Stimulated activated CD8-positive, alpha-beta memory T cell treated with anti-CD3 and anti-CD28 coated beads, Interleukin-15, amount 100 ng/mL, for 48 hours (primary cell): Measurements from ENCODE around the gene SPDYE16.
"Not testable (repeated sequence)": the region's sequence is repeated elsewhere in the genome, so short reads cannot be mapped to it uniquely, and the experiment has no call there.

Experiments used
- DNase-seq, 2 donors: peaks; one replicate each; pipeline ENCODE4 v3.0.0-alpha.2; 2020; ENCODE audit warnings: low read depth in 2 of 2

SPDYE16 gene

GRCh38 chr7:76549855-76550248 is 6.8 kb upstream of the SPDYE16 start:
- peak in 1 of 2 donors; percentile 1 for DNase-seq

DNA sequence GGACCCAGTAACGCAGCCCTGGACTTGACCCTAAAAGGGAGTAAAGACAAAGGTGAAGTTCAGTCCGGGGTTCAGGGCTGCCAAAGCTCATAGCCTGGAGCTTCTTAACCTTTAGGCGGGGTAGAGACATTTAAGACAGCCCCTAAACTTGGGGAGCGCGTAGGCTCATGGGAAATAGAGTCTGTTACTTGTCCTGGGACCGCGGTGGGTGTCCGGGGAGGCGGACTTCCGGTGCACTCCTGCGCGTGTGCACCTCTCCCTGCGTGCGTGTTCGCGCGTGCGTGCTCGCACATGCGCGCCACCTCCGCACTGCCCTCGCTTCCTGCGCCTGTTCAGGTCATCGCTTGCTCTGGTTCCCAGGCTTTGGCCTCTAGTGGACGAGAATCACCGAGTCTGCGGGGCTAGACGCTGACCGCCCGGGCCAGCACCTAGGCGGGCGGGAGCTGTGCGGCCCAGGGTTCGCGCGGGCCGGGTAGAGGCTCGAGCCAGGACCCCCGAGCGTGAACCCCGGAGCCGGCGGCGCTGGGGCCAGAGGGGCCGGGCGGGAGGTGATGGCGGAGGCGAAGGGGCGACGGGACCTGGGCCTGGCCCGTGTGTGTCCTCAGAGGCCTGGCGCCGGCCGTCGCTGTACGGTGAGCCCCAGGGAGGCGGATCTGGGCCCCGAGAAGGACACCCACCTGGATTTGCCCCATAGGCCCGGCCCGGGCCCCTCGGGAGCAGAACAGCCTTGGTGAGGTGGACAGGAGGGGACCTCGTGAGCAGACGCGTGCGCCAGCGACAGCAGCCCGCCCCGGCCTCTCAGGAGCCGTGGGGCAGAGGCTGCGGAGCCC is 6.1 kb upstream of the SPDYE16 start:
- peak; percentile 81 to 88 for DNase-seq

DNA sequence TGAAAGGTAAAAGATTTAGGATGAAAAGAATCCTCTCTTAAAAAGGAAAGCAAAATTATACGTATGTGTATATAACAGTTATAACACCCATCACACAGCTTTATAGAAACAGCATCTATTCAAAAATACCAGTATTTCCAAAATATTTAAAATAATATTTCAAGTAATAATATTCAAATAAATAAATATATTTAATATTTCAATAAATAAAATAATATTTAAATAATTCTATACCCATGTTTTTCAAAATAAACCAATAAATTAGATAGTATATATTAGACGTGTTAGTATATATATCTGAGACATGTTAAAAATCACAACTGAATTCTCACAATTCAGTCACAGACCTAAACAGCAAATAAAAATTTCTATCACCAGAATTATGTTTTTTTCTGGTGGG is 11.5 kb downstream of the SPDYE16 start:
- not testable (repeated sequence) for DNase-seq

- not testable (repeated sequence) for DNase-seq
Measured at GRCh38 chr7:76526183-76526582, 16.9 kb downstream of the SPDYE16 start.

GRCh38 chr7:76516932-76517331 is 26.2 kb downstream of the SPDYE16 start:
- not testable (repeated sequence) for DNase-seq

- no peak for DNase-seq
Measured at GRCh38 chr7:76515999-76516443, 27.1 kb downstream of the SPDYE16 start.

- no peak for DNase-seq
Measured at GRCh38 chr7:76514926-76515771, 27.9 kb downstream of the SPDYE16 start.

DNA sequence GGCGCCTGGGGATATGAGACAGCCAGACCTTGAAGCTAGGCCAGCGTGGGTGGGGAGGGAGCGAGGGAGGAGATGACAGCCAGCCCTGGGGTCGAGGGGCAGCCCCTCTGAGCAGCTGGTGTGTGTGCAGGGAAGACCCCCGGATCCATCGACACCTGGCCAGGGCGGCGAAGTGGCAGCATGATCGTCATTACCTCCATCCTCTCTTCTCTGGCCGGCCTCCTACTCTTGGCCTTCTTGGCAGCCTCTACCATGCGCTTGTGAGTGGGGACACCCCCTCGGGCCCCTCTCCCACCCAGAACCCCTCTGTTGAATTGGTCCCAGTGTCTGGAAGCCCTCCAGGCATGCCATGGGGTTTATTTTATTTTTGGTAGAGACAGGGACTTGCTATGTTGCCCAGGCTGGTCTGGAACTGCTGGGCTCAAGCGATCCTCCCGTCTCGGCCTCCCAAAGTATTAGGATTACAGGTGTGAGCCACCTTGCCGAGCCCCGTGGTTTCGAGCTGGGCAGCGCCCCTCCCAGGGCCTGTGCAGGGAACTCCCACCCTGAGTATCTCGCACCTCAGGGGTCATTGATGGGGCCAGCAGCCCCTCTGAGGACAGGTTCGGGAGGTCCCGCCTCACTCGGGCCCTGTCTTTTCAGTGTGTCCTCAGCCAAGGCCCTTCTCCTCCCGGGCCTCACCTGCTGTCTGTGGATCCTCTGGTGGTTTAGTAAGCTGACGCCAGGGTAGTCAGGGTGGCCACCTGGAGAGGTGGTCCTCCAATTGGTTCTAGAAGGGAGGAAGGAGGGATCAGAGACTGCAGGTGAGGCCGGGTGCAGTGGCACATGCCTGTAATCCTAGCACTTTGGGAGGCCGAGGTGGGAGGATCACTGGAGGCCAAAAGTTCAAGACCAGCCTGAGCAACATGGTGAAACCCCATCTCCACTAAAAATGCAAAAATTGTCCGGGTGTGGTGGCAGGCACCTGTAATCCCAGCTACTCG is 29.0 kb downstream of the SPDYE16 start:
- DNase-seq: no peak

DNA sequence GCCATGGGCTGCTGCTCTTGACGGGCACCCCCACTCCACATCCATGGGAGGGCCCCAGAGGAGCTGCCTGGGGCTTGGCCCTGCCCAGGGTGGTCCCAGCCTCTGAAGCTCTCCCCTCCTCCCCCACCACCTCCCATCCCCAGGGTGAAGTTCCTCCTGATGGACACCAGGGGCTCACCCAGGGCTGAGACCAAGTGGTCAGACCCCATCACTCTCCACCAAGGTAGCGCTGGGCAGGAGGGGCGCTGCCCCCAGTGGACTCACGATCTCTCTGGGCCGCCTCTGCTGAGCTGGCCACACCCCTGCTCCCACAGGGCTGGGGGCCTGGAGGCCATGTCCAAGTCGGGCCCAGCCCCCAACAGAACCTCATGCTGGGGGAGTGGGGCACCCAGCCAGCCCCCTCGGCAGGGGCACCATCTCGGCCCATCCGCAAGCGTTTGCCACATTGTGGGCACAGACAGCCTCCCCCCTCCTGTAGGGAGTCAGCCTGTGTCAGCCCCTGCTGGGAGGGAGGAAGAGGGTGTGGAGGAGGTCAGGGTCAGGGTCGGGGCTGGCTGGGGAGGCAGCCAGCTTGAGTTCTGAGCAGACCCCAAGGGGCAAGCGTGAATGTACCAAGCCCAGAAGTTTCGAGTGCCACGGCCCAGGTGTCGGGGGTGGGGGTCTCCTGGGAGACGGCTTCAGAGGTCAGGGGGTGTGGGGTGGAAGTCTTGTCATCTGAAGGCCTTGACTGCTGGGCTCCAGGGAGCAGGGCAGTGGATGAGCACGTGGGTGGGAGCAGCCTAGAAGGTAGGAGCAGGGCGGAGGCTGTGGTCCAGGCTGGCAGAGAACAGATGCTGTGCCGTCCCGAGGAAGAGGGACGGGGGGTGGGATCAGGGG is 29.9 kb downstream of the SPDYE16 start:
- DNase-seq: no peak

GRCh38 chr7:76511911-76512885 is 30.9 kb downstream of the SPDYE16 start:
- not testable (repeated sequence) for DNase-seq

GRCh38 chr7:76511200-76511910 is 31.7 kb downstream of the SPDYE16 start:
- not testable (repeated sequence) for DNase-seq

DNA sequence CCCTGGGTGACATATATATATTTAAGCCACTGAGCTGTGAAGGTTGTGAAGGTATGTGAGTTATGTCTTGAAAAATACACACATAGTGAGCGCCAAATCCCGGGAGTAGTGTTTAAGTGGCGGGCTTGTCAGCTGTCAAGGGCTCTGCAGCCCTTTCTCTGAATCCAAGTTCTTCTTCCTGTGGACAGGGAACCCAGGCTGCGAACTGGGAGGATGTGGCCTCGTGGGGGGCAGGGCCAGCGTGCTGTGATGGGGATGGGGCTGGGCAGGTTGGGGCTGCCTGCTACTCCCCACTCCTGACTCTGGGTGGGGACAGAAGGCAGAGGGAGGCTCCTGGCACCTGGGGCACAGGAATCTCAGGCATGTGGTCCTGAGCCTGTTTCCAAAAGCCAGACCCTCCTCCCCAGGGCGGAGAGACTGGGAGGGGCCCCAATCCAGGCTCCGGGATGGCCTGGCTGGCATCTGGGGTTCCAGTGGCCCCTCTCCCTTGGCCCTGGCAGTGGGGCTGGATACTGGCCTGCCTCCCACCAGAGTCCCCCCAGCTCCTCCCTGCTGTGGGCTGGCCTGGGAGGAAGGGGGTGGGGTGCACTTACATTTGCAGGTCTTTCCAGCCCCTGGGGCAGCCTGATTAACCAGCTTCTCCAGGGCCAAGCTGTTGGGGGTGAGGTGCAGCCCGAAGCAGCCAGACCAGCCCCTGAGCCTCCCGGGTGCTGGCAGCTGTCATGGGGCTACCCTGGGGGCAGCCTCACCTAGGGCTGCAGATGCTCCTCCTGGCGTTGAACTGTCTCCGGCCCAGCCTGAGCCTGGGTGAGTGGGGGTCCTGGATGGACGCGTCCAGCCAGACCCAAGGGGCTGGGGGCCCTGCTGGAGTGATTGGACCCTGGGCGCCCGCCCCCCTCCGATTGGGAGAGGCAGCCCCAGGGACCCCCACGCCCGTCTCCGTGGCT is 32.9 kb downstream of the SPDYE16 start, which contains the start of gene UPK3B:
Gene UPK3B (plus strand): TSS at position 622 of the 947 bp plus-strand sequence. CDS start 101 bp downstream, at position 723.
- no peak for DNase-seq

DNA sequence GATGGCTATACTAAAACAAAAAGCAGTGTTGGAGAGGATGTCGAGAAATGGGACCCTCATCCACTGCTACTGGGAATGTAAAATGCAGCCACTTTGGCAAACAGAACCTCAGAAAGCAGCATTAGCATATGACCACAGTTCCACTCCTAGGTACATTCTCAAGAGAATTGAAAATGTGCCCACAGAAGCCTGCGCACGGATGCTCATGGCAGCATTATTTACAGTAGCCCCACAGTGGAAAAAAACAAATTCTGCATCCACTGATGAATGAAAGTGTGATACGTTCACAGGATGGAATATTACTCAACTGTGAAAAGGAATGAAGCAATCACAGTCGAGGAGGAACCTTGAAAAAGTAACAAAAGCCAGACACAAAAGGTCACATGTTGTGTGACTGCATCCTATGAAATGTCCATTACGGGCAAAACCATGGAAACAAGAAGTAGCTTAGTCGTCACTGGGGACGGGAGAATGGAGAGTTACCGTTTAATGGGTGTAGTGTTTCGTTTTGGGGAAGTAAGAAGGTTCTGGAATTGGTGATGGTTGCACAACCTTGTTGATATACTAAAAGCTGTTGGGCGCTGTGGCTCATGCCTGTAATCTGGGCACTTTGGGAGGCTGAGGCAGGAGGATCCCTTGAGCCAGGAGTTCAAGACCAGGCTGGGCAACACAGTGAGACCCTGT is 35.2 kb downstream of the SPDYE16 start:
- DNase-seq: no peak

- DNase-seq: not testable (repeated sequence)
Measured at GRCh38 chr7:76506643-76507042, 36.5 kb downstream of the SPDYE16 start.

- DNase-seq: no peak
Measured at GRCh38 chr7:76506081-76506440, 37.0 kb downstream of the SPDYE16 start.

- DNase-seq: no peak
Measured at GRCh38 chr7:76505168-76506080, 37.7 kb downstream of the SPDYE16 start.
